ENCODE data around the gene TAL2. TPM values are rescaled to one million over a fixed set of nuclear protein-coding genes. Genes with fewer than 3 reads are reported as not detected.

The TAL2 gene
- not detected for polyA plus RNA-seq (2012; ENCODE audit: insufficient read depth, insufficient read length, low read depth)

- Histone ChIP-seq H3K9me3 (no peaks in the 10 kb centered on the region), H3K36me3 (no peaks in the 10 kb centered on the region), H3K4me1 (no peaks in the 10 kb centered on the region), H3K27me3 (peaks cover under 1% of the 10 kb centered on the region; the same call in 1 of the 2 replicates), H3K4me3 (ENCODE audit: low read depth, low read length) (no peak within 1 kb of the TSS)
- no peak for TF ChIP-seq CTCF (IDR thresholded peaks at IDR 0.05; ENCODE audit: low read depth, low read length)
- DNase-seq, result no peak
These were observed at the start of gene TAL2 for GRCh38 chr9:105662184-105663104. TAL2 (plus strand) TSS chr9:105662457; CDS start chr9:105662497, 40 bp downstream.

- Histone ChIP-seq H3K9me3 (no peaks in the 10 kb centered on the region), H3K4me1 (no peaks in the 10 kb centered on the region), H3K27me3 (no peaks in the 10 kb centered on the region), H3K4me3 (ENCODE audit: low read depth, low read length) (no peak overlapping the region), H3K36me3 (no peaks in the 10 kb centered on the region)
- DNase-seq, result no peak
- no peak for TF ChIP-seq CTCF (IDR thresholded peaks at IDR 0.05; ENCODE audit: low read depth, low read length)
These were observed 41.3 kb upstream of the TAL2 start for GRCh38 chr9:105621001-105621400.

- H3K9me3 ChIP-seq, result no peaks in the 10 kb centered on the region
- no peak for TF ChIP-seq CTCF (IDR thresholded peaks at IDR 0.05; ENCODE audit: low read depth, low read length)
- no peaks in the 10 kb centered on the region for H3K4me1 ChIP-seq
- DNase-seq, result no peak
- no peaks in the 10 kb centered on the region; the same call in 1 of the 2 replicates for H3K36me3 ChIP-seq
- no peaks in the 10 kb centered on the region for H3K27me3 ChIP-seq
- no peak overlapping the region for H3K4me3 ChIP-seq (ENCODE audit: low read depth, low read length)
These were observed 37.2 kb upstream of the TAL2 start for GRCh38 chr9:105625088-105625487.

- TF ChIP-seq CTCF (IDR thresholded peaks at IDR 0.05; ENCODE audit: low read depth, low read length), result no peak
- H3K4me1 ChIP-seq, result no peaks in the 10 kb centered on the region
- no peak overlapping the region for H3K4me3 ChIP-seq (ENCODE audit: low read depth, low read length)
- H3K36me3 ChIP-seq, result no peaks in the 10 kb centered on the region; the same call in 1 of the 2 replicates
- no peaks in the 10 kb centered on the region for H3K9me3 ChIP-seq
- H3K27me3 ChIP-seq, result no peaks in the 10 kb centered on the region
- DNase-seq, result no peak
These were observed 29.4 kb upstream of the TAL2 start for GRCh38 chr9:105632807-105633206.

GRCh38 chr9:105633411-105633810 lies 28.8 kb upstream of the TAL2 start:
- Histone ChIP-seq H3K36me3 (no peaks in the 10 kb centered on the region), H3K9me3 (no peaks in the 10 kb centered on the region), H3K4me1 (no peaks in the 10 kb centered on the region), H3K4me3 (ENCODE audit: low read depth, low read length) (no peak overlapping the region), H3K27me3 (no peaks in the 10 kb centered on the region)
- no peak for DNase-seq
- TF ChIP-seq CTCF (IDR thresholded peaks at IDR 0.05; ENCODE audit: low read depth, low read length), result no peak

GRCh38 chr9:105636331-105636730 lies 25.9 kb upstream of the TAL2 start:
- H3K4me3 ChIP-seq (ENCODE audit: low read depth, low read length), result no peak overlapping the region
- no peak for TF ChIP-seq CTCF (IDR thresholded peaks at IDR 0.05; ENCODE audit: low read depth, low read length)
- no peaks in the 10 kb centered on the region for H3K4me1 ChIP-seq
- H3K9me3 ChIP-seq, result no peaks in the 10 kb centered on the region
- no peaks in the 10 kb centered on the region for H3K27me3 ChIP-seq
- DNase-seq, result no peak
- no peaks in the 10 kb centered on the region for H3K36me3 ChIP-seq
